IMR-90 (cell line): ENCODE data around the gene PLOD3. TPM values are rescaled to one million over a fixed set of nuclear protein-coding genes. Genes with fewer than 3 reads are reported as not detected.

Experiments
- ATAC-seq: fragments of 200-7000 bp; cut with Tn5 transposase; 2 replicates; pipeline ENCODE4 v1.9.1; 2020; ENCODE audit warnings: low read depth, mild to moderate bottlenecking, moderate library complexity
- BruUV-seq: library from RNA; stranded (reverse); fragments of 400-500 nt; replicated peaks from 2 replicates; lab custom pipeline; 2021; lab: Mats Ljungman, UMichigan
- CTCF ChIA-PET: fragments of 300-600 bp; formaldehyde crosslinking; extraction: SDS; loops from one replicate; lab custom pipeline; 2021; ENCODE audit warnings: antibody characterized with exemption; lab: Yijun Ruan, JAX
- POLR2A ChIA-PET: fragments of 300-600 bp; sonication (Branson Sonifier 250); formaldehyde crosslinking; loops from one replicate; lab custom pipeline; 2022; ENCODE audit warnings: antibody characterized with exemption; ENCODE audit not compliant: unreplicated experiment; lab: Charles Lee
- DNase-seq: peaks from one replicate; pipeline ENCODE4 v3.0.0; 2013
- H2AFZ ChIP-seq: replicated peaks from 2 replicates; pipeline ENCODE3; 2013; ENCODE audit warnings: low read length, mild to moderate bottlenecking; ENCODE audit not compliant: poor library complexity
- H2AK5ac ChIP-seq: 2 replicates; pipeline ENCODE4 v1.6.1; 2013; ENCODE audit warnings: low read depth, low read length, inconsistent platforms
- H2AK9ac ChIP-seq: replicated peaks from 2 replicates; pipeline ENCODE3; 2013; ENCODE audit warnings: mild to moderate bottlenecking, low read depth, low read length, moderate library complexity; ENCODE audit not compliant: poor library complexity
- H2BK120ac ChIP-seq: 2 replicates; pipeline ENCODE4 v1.6.1; 2013; ENCODE audit warnings: low read depth, low read length, inconsistent platforms
- H2BK15ac ChIP-seq: 3 replicates; pipeline ENCODE4 v1.6.1; 2013; ENCODE audit warnings: low read depth, low read length, inconsistent platforms
- H2BK20ac ChIP-seq: 2 replicates; pipeline ENCODE4 v1.6.1; 2013; ENCODE audit warnings: low read depth, mild to moderate bottlenecking, inconsistent platforms, low read length, moderate library complexity
- H2BK5ac ChIP-seq: 2 replicates; pipeline ENCODE4 v1.6.1; 2013; ENCODE audit warnings: mild to moderate bottlenecking, low read depth, low read length, inconsistent platforms; ENCODE audit not compliant: poor library complexity, severe bottlenecking
- H3K14ac ChIP-seq: replicated peaks from 2 replicates; pipeline ENCODE4 v1.6.1; 2013; ENCODE audit warnings: low read depth, low read length, inconsistent platforms
- H3K18ac ChIP-seq: 2 replicates; pipeline ENCODE4 v1.6.1; 2013; ENCODE audit warnings: low read depth, low read length, control low read depth
- H3K23ac ChIP-seq: 2 replicates; pipeline ENCODE4 v1.6.1; 2013; ENCODE audit warnings: low read depth, low read length, inconsistent platforms
- H3K27ac ChIP-seq: 2 replicates; pipeline ENCODE4 v1.5.1; 2013; ENCODE audit warnings: mild to moderate bottlenecking, control low read depth, low read length; ENCODE audit not compliant: insufficient read depth
- H3K27me3 ChIP-seq: 2 replicates; pipeline ENCODE4 v1.6.1; 2013; ENCODE audit warnings: low read length; ENCODE audit not compliant: control insufficient read depth, insufficient read depth
- H3K36me3 ChIP-seq: 2 replicates; pipeline ENCODE4 v1.6.1; 2013; ENCODE audit warnings: low read length, mixed read lengths; ENCODE audit not compliant: control insufficient read depth, insufficient read depth
- H3K4ac ChIP-seq: 2 replicates; pipeline ENCODE4 v1.6.1; 2013; ENCODE audit warnings: low read depth, low read length, inconsistent platforms
- H3K4me1 ChIP-seq: 2 replicates; pipeline ENCODE4 v1.6.1; 2013; ENCODE audit warnings: low read length, mixed read lengths; ENCODE audit not compliant: control insufficient read depth, insufficient read depth
- H3K4me2 ChIP-seq: 2 replicates; pipeline ENCODE4 v1.6.1; 2013; ENCODE audit warnings: low read depth, mild to moderate bottlenecking, control low read depth, low read length, moderate library complexity
- H3K4me3 ChIP-seq: 2 replicates; pipeline ENCODE4 v1.5.1; 2013; ENCODE audit warnings: low read depth, mild to moderate bottlenecking, control low read depth, low read length, moderate library complexity; ENCODE audit not compliant: insufficient read depth
- H3K56ac ChIP-seq: 2 replicates; pipeline ENCODE4 v1.6.1; 2013; ENCODE audit warnings: low read length, inconsistent platforms; ENCODE audit not compliant: insufficient read depth; ENCODE audit errors: extremely low read depth
- H3K79me1 ChIP-seq, 2 experiments: 2 replicates each; pipeline ENCODE4 v1.6.1; 2013; ENCODE audit warnings: low read length in 2 of 2, inconsistent platforms in 1 of 2, low read depth in 1 of 2
- H3K9ac ChIP-seq: 2 replicates; pipeline ENCODE4 v1.6.1; 2013; ENCODE audit warnings: low read depth, low read length, control low read depth
- H3K9me1 ChIP-seq: 2 replicates; pipeline ENCODE4 v1.6.1; 2013; ENCODE audit warnings: low read length, inconsistent platforms; ENCODE audit not compliant: insufficient read depth
- H3K9me3 ChIP-seq: 2 replicates; pipeline ENCODE4 v1.6.1; 2013; ENCODE audit warnings: low read length; ENCODE audit not compliant: control insufficient read depth, insufficient read depth
- H4K20me1 ChIP-seq: 2 replicates; pipeline ENCODE4 v1.6.1; 2013; ENCODE audit warnings: low read length, inconsistent platforms; ENCODE audit not compliant: insufficient read depth
- H4K5ac ChIP-seq: 2 replicates; pipeline ENCODE4 v1.6.1; 2013; ENCODE audit warnings: mild to moderate bottlenecking, low read depth, low read length, control low read depth
- H4K8ac ChIP-seq, 2 experiments: 2 replicates each; pipeline ENCODE4 v1.6.1; 2013; ENCODE audit warnings: low read depth in 2 of 2, low read length in 2 of 2, control low read depth in 1 of 2, inconsistent platforms in 1 of 2
- H4K91ac ChIP-seq: 2 replicates; pipeline ENCODE4 v1.6.1; 2013; ENCODE audit warnings: low read depth, low read length, inconsistent platforms; ENCODE audit not compliant: insufficient read depth
- BHLHE40 ChIP-seq: fragments of 150-350 bp; IDR thresholded peaks from 2 replicates; pipeline ENCODE4 v1.6.1; 2016; ENCODE audit warnings: mild to moderate bottlenecking, low read depth, low read length
- CEBPB ChIP-seq: IDR thresholded peaks from 2 replicates; pipeline ENCODE4 v1.6.1; 2012; ENCODE audit warnings: low read depth, low read length, improper control_type of control experiment
- CHD1 ChIP-seq: IDR thresholded peaks from 2 replicates; pipeline ENCODE4 v1.6.1; 2012; ENCODE audit warnings: low read depth, low read length, improper control_type of control experiment
- CTCF ChIP-seq: conservative IDR thresholded peaks from 2 replicates; pipeline ENCODE4 v1.5.1; 2012; ENCODE audit warnings: mild to moderate bottlenecking, low read depth, low read length, improper control_type of control experiment
- ELK1 ChIP-seq: fragments of 150-350 bp; IDR thresholded peaks from 2 replicates; pipeline ENCODE4 v1.6.1; 2016; ENCODE audit warnings: low read depth, mild to moderate bottlenecking, low read length, moderate library complexity, borderline replicate concordance
- FOS ChIP-seq: fragments of 150-350 bp; IDR thresholded peaks from 2 replicates; pipeline ENCODE4 v1.6.1; 2016; ENCODE audit warnings: low read depth, low read length
- MAFK ChIP-seq: IDR thresholded peaks from 2 replicates; pipeline ENCODE4 v1.6.1; 2012; ENCODE audit warnings: low read depth, low read length, improper control_type of control experiment
- MAZ ChIP-seq: IDR thresholded peaks from 2 replicates; pipeline ENCODE4 v1.6.1; 2012; ENCODE audit warnings: low read depth, mild to moderate bottlenecking, low read length, improper control_type of control experiment, moderate library complexity, borderline replicate concordance
- MXI1 ChIP-seq: IDR thresholded peaks from 2 replicates; pipeline ENCODE4 v1.6.1; 2012; ENCODE audit warnings: low read depth, mild to moderate bottlenecking, low read length, moderate library complexity, borderline replicate concordance
- NFE2L2 ChIP-seq: fragments of 150-350 bp; IDR thresholded peaks from 2 replicates; pipeline ENCODE4 v1.6.1; 2016; ENCODE audit warnings: low read depth, mild to moderate bottlenecking, low read length
- POLR2A ChIP-seq: IDR thresholded peaks from 2 replicates; pipeline ENCODE4 v1.6.1; 2012; ENCODE audit warnings: mild to moderate bottlenecking, low read depth, low read length
- RAD21 ChIP-seq: IDR thresholded peaks from 2 replicates; pipeline ENCODE4 v1.6.1; 2012; ENCODE audit warnings: low read length, improper control_type of control experiment
- RCOR1 ChIP-seq: IDR thresholded peaks from 2 replicates; pipeline ENCODE4 v1.6.1; 2012; ENCODE audit warnings: mild to moderate bottlenecking, low read length, improper control_type of control experiment; ENCODE audit not compliant: insufficient replicate concordance
- RFX5 ChIP-seq: IDR thresholded peaks from 2 replicates; pipeline ENCODE4 v1.8.0; 2012; ENCODE audit warnings: low read depth, mild to moderate bottlenecking, low read length, moderate library complexity
- SMC3 ChIP-seq: fragments of 150-350 bp; IDR thresholded peaks from 2 replicates; pipeline ENCODE4 v1.6.1; 2016; ENCODE audit warnings: low read depth, mild to moderate bottlenecking, antibody characterized with exemption, low read length, moderate library complexity
- USF2 ChIP-seq: fragments of 150-350 bp; IDR thresholded peaks from 2 replicates; pipeline ENCODE4 v1.6.1; 2017; ENCODE audit warnings: mild to moderate bottlenecking, antibody characterized with exemption, low read length, low read depth
- whole genome bisulfite sequencing, 2 experiments: methylation state at CpG; one replicate each; pipeline versions ENCODE4 v1.1.5 to v1.1.7; 2013; ENCODE audit warnings: missing lambda C conversion rate in 2 of 2; ENCODE audit not compliant: insufficient read length in 1 of 2; ENCODE audit errors: extremely low coverage in 2 of 2; 5-methylcytosine and 5-hydroxymethylcytosine counted together
- dilution Hi-C: fragments of 300-500 bp; cut with HindIII; formaldehyde crosslinking; loops from one replicate; pipeline ENCODE4 v1.14.3; 2018; ENCODE audit warnings: low sequenced_read_pairs; ENCODE audit not compliant: unreplicated experiment
- in situ Hi-C: fragments of 300-500 bp; cut with MboI; formaldehyde crosslinking; loops from 3 replicates; pipeline ENCODE4 v1.14.3; 2019; ENCODE audit warnings: low sequenced_read_pairs, inconsistent platforms, mixed read lengths
- intact Hi-C: fragments of 100-400 bp; cut with micrococcal nuclease; formaldehyde crosslinking; loops from 2 replicates; pipeline ENCODE4 v1.10.0; 2022
- polyA plus RNA-seq, 3 experiments: library from polyadenylated mRNA; depleted of rRNA; stranded (reverse); fragments of >200 nt; gene quantifications; 2 replicates each; pipeline ENCODE4 v1.2.3, GENCODE V29; 2012; ENCODE audit warnings: low replicate concordance in 1 of 3
- total RNA-seq: library from RNA; depleted of rRNA; stranded (reverse); fragments of >200 nt; gene quantifications from 2 replicates; pipeline ENCODE4 v1.2.3, GENCODE V29; 2012

Gene PLOD3
- total and polyA plus RNA-seq, 2 of the 4 experiments (the other 2 are of a cell fraction), result 21.7 to 159 TPM

- no peak overlapping the region for H3K27ac ChIP-seq
- H2BK120ac ChIP-seq, result no peak overlapping the region
- H4K8ac ChIP-seq, result no peak overlapping the region
- in situ Hi-C loops (no loop called here), intact Hi-C loops (no loop called here), dilution Hi-C loops (no loop called here)
- no peaks in the 10 kb centered on the region; the same call in 1 of the 2 replicates for H3K9me1 ChIP-seq
- H3K9ac ChIP-seq, result no peak overlapping the region
- ATAC-seq (no peak), DNase-seq (no peak)
- no peaks in the 10 kb centered on the region; the same call in 1 of the 2 replicates for H4K20me1 ChIP-seq
- H3K4me3 ChIP-seq, result no peak overlapping the region
- H3K23ac ChIP-seq, result no peak overlapping the region
- H3K4me2 ChIP-seq, result no peak overlapping the region
- no peak for TF ChIP-seq RCOR1
- TF ChIP-seq MAZ, result no peak
- no peak for TF ChIP-seq POLR2A
- no peak for TF ChIP-seq CHD1
- TF ChIP-seq ELK1, result no peak
- TF ChIP-seq MXI1, result no peak
- TF ChIP-seq USF2, result no peak
- TF ChIP-seq FOS, result no peak
- TF ChIP-seq CTCF, result no peak
- TF ChIP-seq MAFK, result no peak
- no peak for TF ChIP-seq NFE2L2
- TF ChIP-seq RAD21, result no peak
- TF ChIP-seq RFX5, result no peak
- no peak for TF ChIP-seq CEBPB
- TF ChIP-seq SMC3, result no peak
- TF ChIP-seq BHLHE40, result no peak
- no peak overlapping the region for H2BK15ac ChIP-seq
- H3K56ac ChIP-seq, result no peak overlapping the region
- H3K4ac ChIP-seq, result no peak overlapping the region
- H3K36me3 ChIP-seq, result no peaks in the 10 kb centered on the region
- 0 out of 2 replicates have a peak, but pooled peaks cover 2% of the 10 kb centered on the region for H3K9me3 ChIP-seq
- BruUV-seq, result no TSS peak
- H3K18ac ChIP-seq, result no peak overlapping the region
- H2AFZ ChIP-seq, result no peak overlapping the region
- H3K79me1 ChIP-seq, result no peaks in the 10 kb centered on the region
- H2BK5ac ChIP-seq, result no peak overlapping the region
- H3K14ac ChIP-seq, result no peak overlapping the region
- CTCF ChIA-PET, result no interaction called here
- no peak overlapping the region for H2AK9ac ChIP-seq
- H4K5ac ChIP-seq, result no peak overlapping the region
- POLR2A ChIA-PET, result no interaction called here
- no peak overlapping the region for H2BK20ac ChIP-seq
- no peaks in the 10 kb centered on the region; the same call in 1 of the 2 replicates for H3K4me1 ChIP-seq
- H3K27me3 ChIP-seq, result peaks cover 56% of the 10 kb centered on the region
- H2AK5ac ChIP-seq, result no peak overlapping the region
- no peak overlapping the region for H4K91ac ChIP-seq
- 4% methylated on average over 22 of the region's 27 CpGs; no CpG with 5 or more reads in 1 of the 2 experiments for WGBS, 2 experiments
Measured at GRCh38 chr7:101179713-101180112, 37.7 kb downstream of the PLOD3 start.
